Measurements from ENCODE around the gene GABRG3. TPM values are rescaled to one million over a fixed set of nuclear protein-coding genes. Genes with fewer than 3 reads are reported as not detected.

The GABRG3 gene
- total and polyA plus RNA-seq, 2 donors, result 0.71 to 2.0 TPM

DNA sequence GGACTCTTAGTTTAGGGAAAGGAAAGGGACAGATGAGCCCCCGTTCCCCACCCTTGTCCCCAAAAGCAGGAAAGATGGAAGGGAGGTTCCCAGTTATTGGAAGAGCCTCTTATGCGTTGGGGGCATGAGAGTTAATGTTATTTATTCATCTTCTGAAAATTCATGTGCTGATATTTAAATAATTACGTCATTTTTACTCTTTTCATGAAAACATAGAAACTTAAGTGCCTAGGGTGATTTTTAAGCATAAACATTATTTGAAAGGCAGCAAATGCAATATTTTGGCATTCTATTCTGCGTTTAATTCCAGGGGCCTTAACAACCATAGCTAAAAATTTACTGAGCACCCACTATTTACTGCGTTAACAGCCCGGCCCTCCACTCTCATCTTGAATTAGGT is 48.7 kb downstream of the GABRG3 start:
- Histone ChIP-seq H3K27ac (ENCODE audit: low read depth in 1 of 2, low read length in 1 of 2) (no peak overlapping the region), H3K27me3 (ENCODE audit: control insufficient read depth in 2 of 2, insufficient read depth in 1 of 2, low read length in 1 of 2) (no peaks in the 10 kb centered on the region), H3K9me3 (ENCODE audit: control insufficient read depth in 2 of 2, insufficient read depth in 1 of 2, low read length in 1 of 2) (no peaks in the 10 kb centered on the region), H3K4me3 (ENCODE audit: low read length in 2 of 2) (no peak overlapping the region), H3K36me3 (ENCODE audit: control insufficient read depth in 2 of 2, insufficient read depth in 2 of 2, low read length in 1 of 2) (no peaks in the 10 kb centered on the region), H3K4me1 (ENCODE audit: control insufficient read depth in 2 of 2, insufficient read depth in 2 of 2, low read length in 2 of 2) (no peaks in the 10 kb centered on the region)
- WGBS, result 81% methylated on average over 6 of the region's 6 CpGs
- DNase-seq (ENCODE audit: low read depth in 6 of 9, low spot score in 9 of 9), result no peak

DNA sequence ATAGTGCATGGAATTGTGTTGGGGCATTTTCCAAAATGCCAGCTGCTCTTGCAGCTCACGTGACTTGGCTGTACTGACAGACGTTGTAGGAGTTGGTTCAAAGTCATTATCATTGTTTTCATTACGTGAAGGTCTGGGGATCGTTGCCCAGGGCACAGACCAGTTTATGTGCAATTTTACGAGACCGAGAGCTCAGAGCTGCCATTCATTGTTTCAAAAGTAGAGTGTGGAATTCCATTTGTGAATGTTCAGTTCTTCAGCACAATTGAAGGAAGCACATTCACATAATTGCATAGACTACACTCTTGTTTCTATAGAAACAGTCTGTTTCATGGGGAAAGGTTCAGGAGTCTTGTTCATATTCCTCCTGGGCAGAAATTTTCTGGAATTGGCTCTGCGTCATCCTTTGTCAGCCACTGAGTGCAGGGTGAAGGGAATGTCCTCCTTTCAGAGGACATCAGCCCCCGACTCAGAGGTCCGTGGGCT is 54.5 kb downstream of the GABRG3 start:
- Histone ChIP-seq H3K4me3 (ENCODE audit: low read length in 2 of 2) (no peak overlapping the region), H3K27me3 (ENCODE audit: control insufficient read depth in 2 of 2, insufficient read depth in 1 of 2, low read length in 1 of 2) (no peaks in the 10 kb centered on the region), H3K27ac (ENCODE audit: low read depth in 1 of 2, low read length in 1 of 2) (no peak overlapping the region), H3K9me3 (ENCODE audit: control insufficient read depth in 2 of 2, insufficient read depth in 1 of 2, low read length in 1 of 2) (no peaks in the 10 kb centered on the region), H3K4me1 (ENCODE audit: control insufficient read depth in 2 of 2, insufficient read depth in 2 of 2, low read length in 2 of 2) (no peaks in the 10 kb centered on the region), H3K36me3 (ENCODE audit: control insufficient read depth in 2 of 2, insufficient read depth in 2 of 2, low read length in 1 of 2) (no peaks in the 10 kb centered on the region)
- DNase-seq (ENCODE audit: low read depth in 6 of 9, low spot score in 9 of 9), result no peak
- WGBS, result 38% methylated on average over 9 of the region's 9 CpGs

DNA sequence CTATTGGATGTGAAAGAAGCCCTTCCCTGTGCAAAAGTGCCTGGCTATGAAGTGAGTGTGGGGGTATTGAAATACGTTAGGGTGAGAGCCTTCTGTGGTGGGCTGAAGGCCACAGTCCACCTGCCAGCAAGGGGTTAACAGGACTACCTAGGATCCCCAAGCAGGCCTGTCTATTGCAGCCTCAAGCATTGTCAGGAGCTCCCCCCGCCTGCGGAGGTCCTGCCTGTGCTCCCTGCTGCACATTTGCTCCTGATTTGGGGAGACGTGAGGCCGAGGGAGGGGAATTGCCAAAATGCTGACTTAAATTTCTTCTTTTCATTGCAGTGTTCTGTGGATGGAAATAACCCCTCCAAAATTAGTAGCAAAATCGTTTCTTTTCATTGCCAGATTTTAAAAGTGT is 56.2 kb downstream of the GABRG3 start:
- Histone ChIP-seq H3K27me3 (ENCODE audit: control insufficient read depth in 2 of 2, insufficient read depth in 1 of 2, low read length in 1 of 2) (no peaks in the 10 kb centered on the region), H3K36me3 (ENCODE audit: control insufficient read depth in 2 of 2, insufficient read depth in 2 of 2, low read length in 1 of 2) (no peaks in the 10 kb centered on the region), H3K4me1 (ENCODE audit: control insufficient read depth in 2 of 2, insufficient read depth in 2 of 2, low read length in 2 of 2) (no peaks in the 10 kb centered on the region), H3K9me3 (ENCODE audit: control insufficient read depth in 2 of 2, insufficient read depth in 1 of 2, low read length in 1 of 2) (no peaks in the 10 kb centered on the region), H3K4me3 (ENCODE audit: low read length in 2 of 2) (no peak overlapping the region), H3K27ac (ENCODE audit: low read depth in 1 of 2, low read length in 1 of 2) (no peak overlapping the region)
- no peak for DNase-seq (ENCODE audit: low read depth in 6 of 9, low spot score in 9 of 9)
- WGBS, result 63% methylated on average over 6 of the region's 6 CpGs

DNA sequence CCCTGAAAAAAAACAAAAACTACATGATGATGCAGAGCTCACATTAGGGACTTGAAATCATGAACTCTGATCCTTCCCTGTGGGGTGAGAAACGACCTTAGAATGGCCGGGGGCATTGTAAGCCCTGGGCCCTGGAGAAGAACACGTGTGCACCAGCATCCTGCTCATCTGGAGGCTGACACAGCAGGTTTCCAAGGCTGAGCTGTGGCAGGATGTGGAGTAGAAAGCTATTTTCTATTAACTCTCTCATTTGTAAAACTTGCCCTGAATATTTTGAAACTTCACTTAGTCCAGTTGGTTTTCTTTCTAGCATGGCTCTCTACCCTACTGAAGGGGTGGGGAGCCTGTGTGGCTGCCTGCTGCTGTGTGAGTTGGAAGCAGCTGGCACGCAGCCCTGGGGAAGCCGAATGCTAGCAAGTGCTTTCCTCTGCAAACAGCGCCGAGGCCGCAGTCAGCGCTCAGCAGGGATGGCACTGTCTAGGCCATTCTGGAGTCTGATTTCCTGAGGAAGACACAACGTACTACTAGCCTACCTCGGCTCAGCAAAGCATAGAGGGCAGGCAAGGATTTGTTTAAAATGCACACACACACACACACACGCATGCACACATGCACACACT is 58.0 kb downstream of the GABRG3 start:
- H3K27me3 ChIP-seq (ENCODE audit: control insufficient read depth in 2 of 2, insufficient read depth in 1 of 2, low read length in 1 of 2), result no peaks in the 10 kb centered on the region
- H3K36me3 ChIP-seq (ENCODE audit: control insufficient read depth in 2 of 2, insufficient read depth in 2 of 2, low read length in 1 of 2), result no peaks in the 10 kb centered on the region
- DNase-seq (ENCODE audit: low read depth in 6 of 9, low spot score in 9 of 9), result no peak
- H3K9me3 ChIP-seq (ENCODE audit: control insufficient read depth in 2 of 2, insufficient read depth in 1 of 2, low read length in 1 of 2), result no peaks in the 10 kb centered on the region
- no peak overlapping the region for H3K27ac ChIP-seq (ENCODE audit: low read depth in 1 of 2, low read length in 1 of 2)
- no peaks in the 10 kb centered on the region for H3K4me1 ChIP-seq (ENCODE audit: control insufficient read depth in 2 of 2, insufficient read depth in 2 of 2, low read length in 2 of 2)
- 68% methylated on average over 12 of the region's 12 CpGs for WGBS
- H3K4me3 ChIP-seq (ENCODE audit: low read length in 2 of 2), result no peak overlapping the region

DNA sequence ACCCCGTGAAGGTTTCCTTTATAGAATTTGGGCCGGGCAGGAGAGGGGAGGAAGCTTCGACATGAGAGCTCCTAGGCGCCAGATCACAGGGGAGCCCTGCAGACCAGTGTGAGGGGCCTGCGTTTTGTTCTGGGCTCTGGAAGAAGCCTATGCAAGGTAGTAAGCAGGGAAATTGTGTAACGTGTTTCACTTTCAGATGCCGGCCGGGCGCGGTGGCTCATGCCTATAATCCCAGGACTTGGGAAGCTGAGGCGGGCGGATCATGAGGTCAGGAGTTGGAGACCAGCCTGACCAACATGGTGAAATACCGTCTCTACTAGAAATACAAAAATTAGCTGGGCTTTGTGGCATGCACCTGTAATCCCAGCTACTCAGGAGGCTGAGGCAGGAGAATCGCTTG is 65.2 kb downstream of the GABRG3 start:
- H3K9me3 ChIP-seq (ENCODE audit: control insufficient read depth in 2 of 2, insufficient read depth in 1 of 2, low read length in 1 of 2), result no peaks in the 10 kb centered on the region
- no peaks in the 10 kb centered on the region for H3K36me3 ChIP-seq (ENCODE audit: control insufficient read depth in 2 of 2, insufficient read depth in 2 of 2, low read length in 1 of 2)
- DNase-seq (ENCODE audit: low read depth in 6 of 9, low spot score in 9 of 9), result no peak
- H3K4me1 ChIP-seq (ENCODE audit: control insufficient read depth in 2 of 2, insufficient read depth in 2 of 2, low read length in 2 of 2), result no peaks in the 10 kb centered on the region
- no peak overlapping the region for H3K27ac ChIP-seq (ENCODE audit: low read depth in 1 of 2, low read length in 1 of 2)
- 96% methylated on average over 14 of the region's 14 CpGs for WGBS
- no peaks in the 10 kb centered on the region for H3K27me3 ChIP-seq (ENCODE audit: control insufficient read depth in 2 of 2, insufficient read depth in 1 of 2, low read length in 1 of 2)
- no peak overlapping the region for H3K4me3 ChIP-seq (ENCODE audit: low read length in 2 of 2)

DNA sequence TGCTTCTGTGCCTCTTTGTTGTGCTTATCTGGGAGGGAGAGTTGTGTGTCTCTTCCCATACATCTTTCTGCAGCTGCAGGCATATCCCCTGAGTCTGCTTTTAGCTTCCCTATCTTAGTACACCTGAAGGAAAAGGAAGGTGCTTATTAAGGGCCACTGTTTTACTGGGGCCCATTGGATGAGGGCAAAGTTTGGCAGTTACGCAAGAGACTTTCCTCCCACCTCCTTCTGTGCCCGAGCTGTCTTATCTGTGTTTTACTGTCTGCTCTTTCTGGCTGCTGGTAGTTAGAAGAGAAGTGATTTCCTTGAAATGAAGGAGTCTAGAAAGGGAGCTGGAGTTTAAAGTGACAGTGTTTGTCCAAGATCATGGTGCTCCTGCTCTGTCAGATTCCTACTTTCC is 66.5 kb downstream of the GABRG3 start:
- no peak overlapping the region for H3K4me3 ChIP-seq (ENCODE audit: low read length in 2 of 2)
- DNase-seq (ENCODE audit: low read depth in 6 of 9, low spot score in 9 of 9), result no peak
- H3K4me1 ChIP-seq (ENCODE audit: control insufficient read depth in 2 of 2, insufficient read depth in 2 of 2, low read length in 2 of 2), result no peaks in the 10 kb centered on the region
- no peaks in the 10 kb centered on the region for H3K27me3 ChIP-seq (ENCODE audit: control insufficient read depth in 2 of 2, insufficient read depth in 1 of 2, low read length in 1 of 2)
- H3K9me3 ChIP-seq (ENCODE audit: control insufficient read depth in 2 of 2, insufficient read depth in 1 of 2, low read length in 1 of 2), result no peaks in the 10 kb centered on the region
- no peak overlapping the region for H3K27ac ChIP-seq (ENCODE audit: low read depth in 1 of 2, low read length in 1 of 2)
- no peaks in the 10 kb centered on the region for H3K36me3 ChIP-seq (ENCODE audit: control insufficient read depth in 2 of 2, insufficient read depth in 2 of 2, low read length in 1 of 2)
- WGBS, result 68% methylated on average over 2 of the region's 2 CpGs

DNA sequence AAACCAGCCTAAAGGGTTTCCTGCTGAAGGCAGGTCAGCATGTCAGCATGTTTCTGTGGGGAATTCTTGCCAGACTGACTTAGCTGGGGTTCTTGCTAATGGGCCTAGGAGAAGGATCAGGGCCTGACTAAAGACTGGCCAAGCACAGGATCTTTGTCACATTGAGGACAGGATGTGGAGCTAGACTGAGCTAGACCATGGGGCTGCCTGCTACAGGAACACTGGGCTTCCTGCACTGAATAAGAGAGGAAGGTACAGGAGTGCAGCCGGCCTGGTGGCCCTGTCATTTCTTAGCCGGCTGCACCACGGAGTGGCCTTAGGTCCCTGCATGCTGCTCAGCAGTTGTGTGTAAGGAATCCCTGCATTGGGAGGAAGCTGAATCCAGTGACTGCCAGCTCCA is 68.2 kb downstream of the GABRG3 start:
- no peaks in the 10 kb centered on the region for H3K9me3 ChIP-seq (ENCODE audit: control insufficient read depth in 2 of 2, insufficient read depth in 1 of 2, low read length in 1 of 2)
- no peak for DNase-seq (ENCODE audit: low read depth in 6 of 9, low spot score in 9 of 9)
- H3K27ac ChIP-seq (ENCODE audit: low read depth in 1 of 2, low read length in 1 of 2), result no peak overlapping the region
- no peaks in the 10 kb centered on the region for H3K4me1 ChIP-seq (ENCODE audit: control insufficient read depth in 2 of 2, insufficient read depth in 2 of 2, low read length in 2 of 2)
- no peaks in the 10 kb centered on the region for H3K36me3 ChIP-seq (ENCODE audit: control insufficient read depth in 2 of 2, insufficient read depth in 2 of 2, low read length in 1 of 2)
- no peak overlapping the region for H3K4me3 ChIP-seq (ENCODE audit: low read length in 2 of 2)
- no peaks in the 10 kb centered on the region for H3K27me3 ChIP-seq (ENCODE audit: control insufficient read depth in 2 of 2, insufficient read depth in 1 of 2, low read length in 1 of 2)
- WGBS, result 43% methylated on average over 3 of the region's 3 CpGs

DNA sequence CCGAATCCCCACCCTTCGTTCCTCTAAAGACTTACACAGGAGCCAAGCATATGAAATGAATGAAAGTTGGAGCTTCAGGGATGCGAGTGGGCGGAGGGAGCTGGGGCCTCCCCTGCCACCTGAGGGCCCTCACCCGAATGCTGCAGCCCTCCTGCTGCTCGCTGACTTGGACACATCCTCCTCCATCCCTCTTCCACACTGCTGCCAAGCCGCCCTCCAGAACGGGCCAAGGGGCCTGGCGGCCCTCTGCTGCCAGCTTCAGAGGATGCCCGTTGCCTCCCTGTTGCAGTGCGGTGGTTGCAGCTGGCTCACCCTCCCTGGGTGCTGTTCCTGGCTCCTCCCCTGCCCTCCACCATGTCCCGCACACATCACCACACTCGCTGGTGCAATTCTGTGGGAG is 71.2 kb downstream of the GABRG3 start:
- Histone ChIP-seq H3K36me3 (ENCODE audit: control insufficient read depth in 2 of 2, insufficient read depth in 2 of 2, low read length in 1 of 2) (no peaks in the 10 kb centered on the region), H3K4me3 (ENCODE audit: low read length in 2 of 2) (no peak overlapping the region), H3K27ac (ENCODE audit: low read depth in 1 of 2, low read length in 1 of 2) (no peak overlapping the region), H3K4me1 (ENCODE audit: control insufficient read depth in 2 of 2, insufficient read depth in 2 of 2, low read length in 2 of 2) (no peaks in the 10 kb centered on the region), H3K9me3 (ENCODE audit: control insufficient read depth in 2 of 2, insufficient read depth in 1 of 2, low read length in 1 of 2) (no peaks in the 10 kb centered on the region), H3K27me3 (ENCODE audit: control insufficient read depth in 2 of 2, insufficient read depth in 1 of 2, low read length in 1 of 2) (no peaks in the 10 kb centered on the region)
- no peak for DNase-seq (ENCODE audit: low read depth in 6 of 9, low spot score in 9 of 9)
- WGBS, result 95% methylated on average over 13 of the region's 13 CpGs

DNA sequence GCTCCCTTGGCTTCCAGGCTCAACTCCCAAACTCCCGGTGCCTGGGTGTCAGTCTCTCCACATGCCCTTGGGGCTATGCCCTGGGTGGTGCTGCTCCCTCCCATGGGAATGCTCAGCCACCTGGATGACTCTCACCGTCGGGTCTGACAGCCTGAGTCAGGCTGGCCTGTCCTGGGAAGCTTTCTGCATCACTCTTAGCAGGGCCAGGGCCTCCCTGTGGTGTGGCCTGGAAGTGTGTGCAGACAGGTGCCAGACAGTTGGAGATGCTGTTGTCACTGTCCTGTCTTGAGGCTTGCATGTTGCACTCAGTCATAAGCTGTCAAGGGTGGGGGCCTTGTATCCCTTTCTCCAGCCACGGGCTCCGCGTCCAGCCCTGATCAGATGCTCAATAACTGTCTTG is 71.7 kb downstream of the GABRG3 start:
- Histone ChIP-seq H3K9me3 (ENCODE audit: control insufficient read depth in 2 of 2, insufficient read depth in 1 of 2, low read length in 1 of 2) (no peaks in the 10 kb centered on the region), H3K27me3 (ENCODE audit: control insufficient read depth in 2 of 2, insufficient read depth in 1 of 2, low read length in 1 of 2) (no peaks in the 10 kb centered on the region), H3K36me3 (ENCODE audit: control insufficient read depth in 2 of 2, insufficient read depth in 2 of 2, low read length in 1 of 2) (no peaks in the 10 kb centered on the region), H3K4me3 (ENCODE audit: low read length in 2 of 2) (no peak overlapping the region), H3K27ac (ENCODE audit: low read depth in 1 of 2, low read length in 1 of 2) (no peak overlapping the region), H3K4me1 (ENCODE audit: control insufficient read depth in 2 of 2, insufficient read depth in 2 of 2, low read length in 2 of 2) (no peaks in the 10 kb centered on the region)
- WGBS, result 93% methylated on average over 6 of the region's 6 CpGs
- no peak for DNase-seq (ENCODE audit: low read depth in 6 of 9, low spot score in 9 of 9)

DNA sequence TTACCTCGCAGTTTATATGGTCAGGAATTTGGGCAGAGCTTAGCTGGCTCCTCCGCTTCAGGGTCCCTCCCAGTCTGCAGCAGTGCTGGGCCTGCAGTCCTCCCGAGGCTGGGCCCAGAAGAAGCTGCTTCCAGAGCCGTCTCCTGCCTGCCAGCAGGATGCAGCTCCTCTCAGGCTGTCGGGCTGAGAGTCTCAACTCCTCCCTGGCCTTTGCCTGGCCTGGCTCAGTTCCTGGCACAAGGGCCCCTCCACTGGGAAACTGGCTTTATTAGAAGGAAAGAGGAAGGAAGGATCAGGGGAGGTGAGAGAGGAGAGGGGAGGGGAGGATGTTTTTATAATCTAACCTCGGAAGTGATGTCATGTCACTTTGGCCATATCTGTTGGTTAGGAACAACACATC is 72.8 kb downstream of the GABRG3 start:
- no peaks in the 10 kb centered on the region for H3K27me3 ChIP-seq (ENCODE audit: control insufficient read depth in 2 of 2, insufficient read depth in 1 of 2, low read length in 1 of 2)
- H3K36me3 ChIP-seq (ENCODE audit: control insufficient read depth in 2 of 2, insufficient read depth in 2 of 2, low read length in 1 of 2), result no peaks in the 10 kb centered on the region
- H3K27ac ChIP-seq (ENCODE audit: low read depth in 1 of 2, low read length in 1 of 2), result no peak overlapping the region
- H3K9me3 ChIP-seq (ENCODE audit: control insufficient read depth in 2 of 2, insufficient read depth in 1 of 2, low read length in 1 of 2), result no peaks in the 10 kb centered on the region
- no peak overlapping the region for H3K4me3 ChIP-seq (ENCODE audit: low read length in 2 of 2)
- no peak for DNase-seq (ENCODE audit: low read depth in 6 of 9, low spot score in 9 of 9)
- 73% methylated on average over 6 of the region's 6 CpGs for WGBS
- H3K4me1 ChIP-seq (ENCODE audit: control insufficient read depth in 2 of 2, insufficient read depth in 2 of 2, low read length in 2 of 2), result no peaks in the 10 kb centered on the region
